WTC11 (cell line): ENCODE data around the gene ASCC3. TPM values are rescaled to one million over a fixed set of nuclear protein-coding genes. Genes with fewer than 3 reads are reported as not detected.

ENCODE experiments used
- ATAC-seq: fragments of 200-7000 bp; cut with Tn5 transposase; 2 replicates; pipeline ENCODE4 v1.10.0; 2021; ENCODE audit warnings: mild to moderate bottlenecking, moderate library complexity
- CTCF ChIA-PET: fragments of 300-600 bp; sonication (Branson Sonifier 250); formaldehyde crosslinking; loops from one replicate; lab custom pipeline; 2021; ENCODE audit warnings: antibody characterized with exemption; lab: Charles Lee
- POLR2A ChIA-PET: fragments of 350-600 bp; sonication (Branson Sonifier 250); formaldehyde crosslinking; loops from one replicate; lab custom pipeline; 2021; ENCODE audit warnings: antibody characterized with exemption; lab: Charles Lee
- DNase-seq: peaks from one replicate; pipeline ENCODE4 v3.0.0; 2021; ENCODE audit warnings: low spot score
- H3K27ac Mint-ChIP-seq: 2 replicates; pipeline ENCODE4 v1.8.0; 2021; ENCODE audit warnings: mixed read lengths
- H3K27me3 Mint-ChIP-seq: 2 replicates; pipeline ENCODE4 v1.8.0; 2021; ENCODE audit warnings: low read depth, mild to moderate bottlenecking, moderate library complexity, mixed read lengths
- H3K36me3 Mint-ChIP-seq: 2 replicates; pipeline ENCODE4 v1.8.0; 2021; ENCODE audit warnings: mixed read lengths
- H3K4me1 Mint-ChIP-seq: 2 replicates; pipeline ENCODE4 v1.8.0; 2022; ENCODE audit warnings: mixed read lengths
- H3K4me3 Mint-ChIP-seq: 2 replicates; pipeline ENCODE4 v1.8.0; 2021; ENCODE audit warnings: mild to moderate bottlenecking, moderate library complexity, mixed read lengths
- H3K9me3 Mint-ChIP-seq: 2 replicates; pipeline ENCODE4 v1.8.0; 2021; ENCODE audit warnings: mixed read lengths
- EMX1 ChIP-seq: fragments of 250-450 bp; sonication (Bioruptor Pico); IDR thresholded peaks from 2 replicates; pipeline ENCODE4 v1.8.0; 2021; ENCODE audit warnings: mild to moderate bottlenecking
- FOXP1 ChIP-seq: sonication (generic); formaldehyde crosslinking; IDR thresholded peaks from 2 replicates; pipeline ENCODE4 v1.8.0; 2022; ENCODE audit warnings: missing genetic modification reagents, mild to moderate bottlenecking, moderate library complexity, borderline replicate concordance
- GTF2I ChIP-seq: fragments of 250-450 bp; sonication (Bioruptor Pico); conservative IDR thresholded peaks from 2 replicates; pipeline ENCODE4 v1.4.0; 2021; ENCODE audit warnings: mild to moderate bottlenecking
- HMGA2 ChIP-seq: fragments of 250-450 bp; sonication (Bioruptor Pico); IDR thresholded peaks from 2 replicates; pipeline ENCODE4 v1.4.0; 2021; ENCODE audit warnings: mild to moderate bottlenecking, moderate library complexity
- NFE2L1 ChIP-seq: sonication (generic); formaldehyde crosslinking; IDR thresholded peaks from 2 replicates; pipeline ENCODE4 v1.8.1; 2023; ENCODE audit warnings: missing genetic modification reagents
- ZBTB21 ChIP-seq: sonication (generic); formaldehyde crosslinking; IDR thresholded peaks from 2 replicates; pipeline ENCODE4 v1.8.1; 2023; ENCODE audit warnings: mild to moderate bottlenecking, missing genetic modification reagents, borderline replicate concordance
- ZNF138 ChIP-seq: sonication (generic); formaldehyde crosslinking; conservative IDR thresholded peaks from 2 replicates; pipeline ENCODE4 v1.8.1; 2022; ENCODE audit warnings: mild to moderate bottlenecking, moderate library complexity, missing genetic modification reagents
- ZNF317 ChIP-seq: sonication (generic); formaldehyde crosslinking; IDR thresholded peaks from 2 replicates; pipeline ENCODE4 v1.8.1; 2023; ENCODE audit warnings: low read depth, mild to moderate bottlenecking, moderate library complexity, missing genetic modification reagents, borderline replicate concordance
- total RNA-seq: library from RNA; stranded (reverse); gene quantifications from 3 replicates; pipeline ENCODE4 v1.2.3, GENCODE V29; 2021
- TF ChIP-seq, protein P1 (sequence below): sonication (generic); formaldehyde crosslinking; IDR thresholded peaks from 2 replicates; pipeline ENCODE4 v1.8.1; 2023; ENCODE audit warnings: mild to moderate bottlenecking, moderate library complexity, missing genetic modification reagents
- TF ChIP-seq, protein P2 (sequence below): sonication (generic); formaldehyde crosslinking; IDR thresholded peaks from 2 replicates; pipeline ENCODE4 v1.8.1; 2022; ENCODE audit warnings: missing genetic modification reagents, borderline replicate concordance
- TF ChIP-seq, protein P3 (sequence below): sonication (generic); formaldehyde crosslinking; IDR thresholded peaks from 2 replicates; pipeline ENCODE4 v1.8.1; 2022; ENCODE audit warnings: mild to moderate bottlenecking, moderate library complexity, missing genetic modification reagents
- TF ChIP-seq, protein P4 (sequence below): sonication (generic); formaldehyde crosslinking; IDR thresholded peaks from 2 replicates; pipeline ENCODE4 v1.8.1; 2022; ENCODE audit warnings: low read depth, missing genetic modification reagents, borderline replicate concordance
- TF ChIP-seq, protein P5 (sequence below): fragments of 250-450 bp; sonication (Bioruptor Pico); IDR thresholded peaks from 2 replicates; pipeline ENCODE4 v2.1.2; 2022; ENCODE audit warnings: mild to moderate bottlenecking, moderate library complexity

ASCC3 gene
- total RNA-seq, 1 experiment from 2014 or later: 80.7 TPM

DNA sequence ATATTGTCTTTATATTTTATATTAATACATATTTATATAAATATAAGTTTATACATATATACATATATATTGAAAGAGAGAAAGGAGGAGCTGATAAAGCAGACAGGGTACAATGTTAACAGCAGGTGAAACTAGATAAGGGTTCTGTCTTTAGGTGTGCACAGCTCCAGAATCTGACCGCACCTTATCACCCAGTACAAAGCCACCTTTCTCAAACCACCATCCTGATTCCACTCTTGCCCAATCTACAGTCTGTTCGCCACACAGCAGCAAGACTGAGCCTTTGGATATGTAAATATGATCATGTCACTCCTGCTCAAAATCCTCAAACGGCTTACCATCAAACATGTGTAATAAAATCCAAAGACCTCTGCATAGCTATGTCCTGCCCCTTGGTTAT is 34.7 kb upstream of the ASCC3 start:
- Mint-ChIP-seq H3K27me3 (no peaks in the 10 kb centered on the region), H3K27ac (no peak overlapping the region), H3K4me3 (no peak overlapping the region), H3K4me1 (peaks cover 5% of the 10 kb centered on the region), H3K9me3 (no peaks in the 10 kb centered on the region), H3K36me3 (no peaks in the 10 kb centered on the region)
- ChIA-PET POLR2A (interaction anchor here (0.5 to 0.7 kb wide), 2 partner anchors 39 to 460 kb away, joined by 3 to 4 read pairs; no protein-coding TSS in a partner anchor), CTCF (no interaction called here)
- TF ChIP-seq, protein P1, sequence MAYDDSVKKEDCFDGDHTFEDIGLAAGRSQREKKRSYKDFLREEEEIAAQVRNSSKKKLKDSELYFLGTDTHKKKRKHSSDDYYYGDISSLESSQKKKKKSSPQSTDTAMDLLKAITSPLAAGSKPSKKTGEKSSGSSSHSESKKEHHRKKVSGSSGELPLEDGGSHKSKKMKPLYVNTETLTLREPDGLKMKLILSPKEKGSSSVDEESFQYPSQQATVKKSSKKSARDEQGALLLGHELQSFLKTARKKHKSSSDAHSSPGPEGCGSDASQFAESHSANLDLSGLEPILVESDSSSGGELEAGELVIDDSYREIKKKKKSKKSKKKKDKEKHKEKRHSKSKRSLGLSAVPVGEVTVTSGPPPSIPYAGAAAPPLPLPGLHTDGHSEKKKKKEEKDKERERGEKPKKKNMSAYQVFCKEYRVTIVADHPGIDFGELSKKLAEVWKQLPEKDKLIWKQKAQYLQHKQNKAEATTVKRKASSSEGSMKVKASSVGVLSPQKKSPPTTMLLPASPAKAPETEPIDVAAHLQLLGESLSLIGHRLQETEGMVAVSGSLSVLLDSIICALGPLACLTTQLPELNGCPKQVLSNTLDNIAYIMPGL: no peak
- no peak for TF ChIP-seq NFE2L1 (CRISPR knock-in tag)
- TF ChIP-seq HMGA2 (CRISPR knock-in tag): 0 out of 2 replicates have a peak, but pooled peaks have one; percentile 8
- DNase-seq (no peak), ATAC-seq (no peak)

DNA sequence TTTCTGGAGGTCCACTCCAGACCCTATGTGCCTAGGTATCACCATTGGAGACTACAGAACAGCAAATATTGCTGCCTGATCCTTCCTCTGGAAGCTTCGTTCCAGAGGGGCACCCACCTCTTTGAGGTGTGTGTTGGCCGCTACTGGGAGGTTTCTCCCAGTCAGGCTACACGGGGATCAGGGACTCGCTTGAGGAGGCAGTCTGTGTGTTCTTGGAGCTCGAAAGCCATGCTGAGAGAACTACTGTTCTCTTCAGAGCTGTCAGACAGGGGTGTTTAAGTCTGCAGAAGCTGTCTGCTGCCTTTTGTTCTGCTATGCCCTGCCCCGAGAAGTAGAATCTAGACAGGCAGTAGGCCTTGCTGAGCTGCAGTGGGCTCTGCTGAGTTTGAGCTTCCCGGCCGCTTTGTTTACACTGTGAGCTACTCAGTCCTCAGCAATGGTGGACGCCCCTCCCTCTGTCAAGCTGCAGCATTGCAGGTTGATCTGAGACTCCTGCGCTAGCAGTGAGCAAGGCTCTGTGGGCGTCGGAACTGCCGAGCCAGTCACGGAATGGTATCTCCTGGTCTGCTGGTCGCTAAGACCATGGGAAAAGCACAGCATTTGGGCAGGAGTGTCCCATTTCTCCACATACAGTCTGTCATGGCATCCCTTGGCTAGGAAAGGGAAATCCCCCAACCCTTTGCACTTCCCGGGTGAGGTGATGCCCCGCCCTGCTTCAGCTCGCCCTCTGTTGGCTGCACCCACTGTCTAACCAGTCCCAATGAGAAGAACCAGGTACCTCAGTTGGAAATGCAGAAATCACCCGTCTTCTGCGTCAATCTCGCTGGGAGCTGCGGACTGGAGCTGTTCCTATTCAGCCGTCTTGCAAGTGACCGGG is 32.5 kb upstream of the ASCC3 start:
- H3K27ac Mint-ChIP-seq: no peak overlapping the region
- ChIA-PET POLR2A (no interaction called here), CTCF (interaction anchor here (0.9 to 1.7 kb wide), 6 partner anchors 9 to 313 kb away, joined by 3 to 8 read pairs (median 4); no protein-coding TSS in a partner anchor)
- 0 out of 2 replicates have a peak, but pooled peaks cover 4% of the 10 kb centered on the region for H3K9me3 Mint-ChIP-seq
- H3K4me3 Mint-ChIP-seq: peak overlapping the region; percentile 58
- ATAC-seq (peak; percentile 99), DNase-seq (peak; percentile 62)
- no peaks in the 10 kb centered on the region for H3K27me3 Mint-ChIP-seq
- TF ChIP-seq, protein P2, sequence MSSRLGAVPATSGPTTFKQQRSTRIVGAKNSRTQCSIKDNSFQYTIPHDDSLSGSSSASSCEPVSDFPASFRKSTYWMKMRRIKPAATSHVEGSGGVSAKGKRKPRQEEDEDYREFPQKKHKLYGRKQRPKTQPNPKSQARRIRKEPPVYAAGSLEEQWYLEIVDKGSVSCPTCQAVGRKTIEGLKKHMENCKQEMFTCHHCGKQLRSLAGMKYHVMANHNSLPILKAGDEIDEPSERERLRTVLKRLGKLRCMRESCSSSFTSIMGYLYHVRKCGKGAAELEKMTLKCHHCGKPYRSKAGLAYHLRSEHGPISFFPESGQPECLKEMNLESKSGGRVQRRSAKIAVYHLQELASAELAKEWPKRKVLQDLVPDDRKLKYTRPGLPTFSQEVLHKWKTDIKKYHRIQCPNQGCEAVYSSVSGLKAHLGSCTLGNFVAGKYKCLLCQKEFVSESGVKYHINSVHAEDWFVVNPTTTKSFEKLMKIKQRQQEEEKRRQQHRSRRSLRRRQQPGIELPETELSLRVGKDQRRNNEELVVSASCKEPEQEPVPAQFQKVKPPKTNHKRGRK (CRISPR knock-in tag): no peak
- TF ChIP-seq, protein P3, sequence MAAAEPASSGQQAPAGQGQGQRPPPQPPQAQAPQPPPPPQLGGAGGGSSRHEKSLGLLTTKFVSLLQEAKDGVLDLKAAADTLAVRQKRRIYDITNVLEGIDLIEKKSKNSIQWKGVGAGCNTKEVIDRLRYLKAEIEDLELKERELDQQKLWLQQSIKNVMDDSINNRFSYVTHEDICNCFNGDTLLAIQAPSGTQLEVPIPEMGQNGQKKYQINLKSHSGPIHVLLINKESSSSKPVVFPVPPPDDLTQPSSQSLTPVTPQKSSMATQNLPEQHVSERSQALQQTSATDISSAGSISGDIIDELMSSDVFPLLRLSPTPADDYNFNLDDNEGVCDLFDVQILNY (CRISPR knock-in tag): no peak
- TF ChIP-seq ZBTB21: 0 out of 2 replicates have a peak, but pooled peaks have one; percentile 13
- TF ChIP-seq, protein P4, sequence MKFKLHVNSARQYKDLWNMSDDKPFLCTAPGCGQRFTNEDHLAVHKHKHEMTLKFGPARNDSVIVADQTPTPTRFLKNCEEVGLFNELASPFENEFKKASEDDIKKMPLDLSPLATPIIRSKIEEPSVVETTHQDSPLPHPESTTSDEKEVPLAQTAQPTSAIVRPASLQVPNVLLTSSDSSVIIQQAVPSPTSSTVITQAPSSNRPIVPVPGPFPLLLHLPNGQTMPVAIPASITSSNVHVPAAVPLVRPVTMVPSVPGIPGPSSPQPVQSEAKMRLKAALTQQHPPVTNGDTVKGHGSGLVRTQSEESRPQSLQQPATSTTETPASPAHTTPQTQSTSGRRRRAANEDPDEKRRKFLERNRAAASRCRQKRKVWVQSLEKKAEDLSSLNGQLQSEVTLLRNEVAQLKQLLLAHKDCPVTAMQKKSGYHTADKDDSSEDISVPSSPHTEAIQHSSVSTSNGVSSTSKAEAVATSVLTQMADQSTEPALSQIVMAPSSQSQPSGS (CRISPR knock-in tag): no peak
- TF ChIP-seq ZNF138 (CRISPR knock-in tag): 0 out of 2 replicates have a peak, but pooled peaks have one; percentile 28
- TF ChIP-seq GTF2I (CRISPR knock-in tag): no peak
- TF ChIP-seq FOXP1: peak; percentile 24; the same call in 1 of the 2 replicates
- TF ChIP-seq, protein P1: no peak
- no peak for TF ChIP-seq EMX1 (CRISPR knock-in tag)
- no peaks in the 10 kb centered on the region for H3K36me3 Mint-ChIP-seq
- peaks cover 5% of the 10 kb centered on the region for H3K4me1 Mint-ChIP-seq

DNA sequence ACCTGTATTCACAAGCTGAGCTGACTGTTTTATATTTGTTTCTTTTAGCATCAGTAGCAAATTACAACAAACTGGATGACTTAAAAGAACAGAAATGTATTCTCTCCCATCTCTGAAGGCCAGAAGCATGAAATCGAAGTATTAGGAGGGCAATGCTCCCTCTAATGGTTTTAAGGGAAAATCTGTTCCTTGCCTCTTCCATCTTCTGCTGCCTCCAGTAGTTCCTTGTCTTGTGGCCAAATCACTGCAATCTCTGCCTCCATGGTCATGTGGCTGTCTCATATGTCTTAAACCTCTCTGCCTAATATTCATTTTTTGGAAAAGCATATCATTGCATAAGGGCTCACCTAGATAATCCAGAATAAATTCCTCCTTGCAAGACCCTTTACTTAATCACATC is 25.2 kb upstream of the ASCC3 start:
- no peak overlapping the region for H3K4me3 Mint-ChIP-seq
- ChIA-PET CTCF (no interaction called here), POLR2A (interaction anchor here (0.7 kb wide), 1 partner anchor 477 kb away, joined by 4 read pairs; no protein-coding TSS in a partner anchor)
- peak; percentile 61 for ATAC-seq
- H3K4me1 Mint-ChIP-seq: peaks cover 13% of the 10 kb centered on the region
- H3K27me3 Mint-ChIP-seq: no peaks in the 10 kb centered on the region
- no peak for DNase-seq
- no peaks in the 10 kb centered on the region; the same call in 1 of the 2 replicates for H3K36me3 Mint-ChIP-seq
- H3K9me3 Mint-ChIP-seq: peaks cover 16% of the 10 kb centered on the region
- TF ChIP-seq, protein P5, sequence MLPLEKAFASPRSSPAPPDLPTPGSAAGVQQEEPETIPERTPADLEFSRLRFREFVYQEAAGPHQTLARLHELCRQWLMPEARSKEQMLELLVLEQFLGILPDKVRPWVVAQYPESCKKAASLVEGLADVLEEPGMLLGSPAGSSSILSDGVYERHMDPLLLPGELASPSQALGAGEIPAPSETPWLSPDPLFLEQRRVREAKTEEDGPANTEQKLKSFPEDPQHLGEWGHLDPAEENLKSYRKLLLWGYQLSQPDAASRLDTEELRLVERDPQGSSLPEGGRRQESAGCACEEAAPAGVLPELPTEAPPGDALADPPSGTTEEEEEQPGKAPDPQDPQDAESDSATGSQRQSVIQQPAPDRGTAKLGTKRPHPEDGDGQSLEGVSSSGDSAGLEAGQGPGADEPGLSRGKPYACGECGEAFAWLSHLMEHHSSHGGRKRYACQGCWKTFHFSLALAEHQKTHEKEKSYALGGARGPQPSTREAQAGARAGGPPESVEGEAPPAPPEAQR (CRISPR knock-in tag): no peak
- TF ChIP-seq ZNF317 (CRISPR knock-in tag): peak; percentile 79
- no peak overlapping the region for H3K27ac Mint-ChIP-seq
